Adrenal gland (tissue), 12 donors: Measurements from ENCODE around the gene TMEM273. TPM values are rescaled to one million over a fixed set of nuclear protein-coding genes. Genes with fewer than 3 reads are reported as not detected.

Experiments
- DNase-seq, 7 donors: peaks; one replicate each; pipeline ENCODE4 v3.0.0-alpha.2; 2019 to 2020
- H3K27ac ChIP-seq, 5 donors: fragments of 200-600 bp; sonication (generic) in 4 of 5; 1 replicate in 3 of 5; 2 replicates in 2 of 5; pipeline versions ENCODE4 v1.5.1 to v1.8.0; 2016 to 2020; ENCODE audit warnings: mild to moderate bottlenecking in 1 of 5
- H3K27me3 ChIP-seq: fragments of 200-600 bp; 2 replicates; pipeline ENCODE4 v1.8.0; 2021
- H3K36me3 ChIP-seq, 2 donors: fragments of 200-600 bp; replicated peaks in 1 of 2; 1 replicate in 1 of 2; 2 replicates in 1 of 2; pipeline versions ENCODE4 v1.5.1 to v1.8.0; 2018 to 2022
- H3K4me1 ChIP-seq, 2 donors: fragments of 200-600 bp; replicated peaks in 1 of 2; 1 replicate in 1 of 2; 2 replicates in 1 of 2; pipeline versions ENCODE4 v1.5.1 to v1.8.0; 2018 to 2021
- H3K4me3 ChIP-seq, 4 donors: fragments of 200-600 bp; sonication (generic) in 3 of 4; one replicate each; pipeline ENCODE4 v1.5.1; 2016 to 2018
- H3K9me3 ChIP-seq, 3 donors: fragments of 200-600 bp; sonication (generic) in 1 of 3; replicated peaks in 1 of 3; 1 replicate in 2 of 3; 2 replicates in 1 of 3; pipeline versions ENCODE4 v1.5.1 to v1.8.0; 2016 to 2021
- POLR2A ChIP-seq, 2 donors: fragments of 450-650 bp; IDR thresholded peaks; one replicate each; pipeline ENCODE4 v1.6.1; 2017; ENCODE audit warnings: antibody characterized with exemption in 2 of 2, mild to moderate bottlenecking in 2 of 2, moderate library complexity in 1 of 2
- WGBS, 4 donors: extraction: QIAGEN DNeasy Blood & Tissue Kit in 2 of 4; methylation state at CpG; one replicate each; pipeline versions ENCODE4 v1.1.5 to v1.1.7; 2013 to 2017; 5-methylcytosine and 5-hydroxymethylcytosine counted together
- intact Hi-C, 2 donors: fragments of 100-400 bp; cut with DNase I; formaldehyde crosslinking; loops; one replicate each; pipeline versions ENCODE4 v1.14.1 to v1.15.0; 2022 to 2023
- polyA plus RNA-seq, 3 donors: library from polyadenylated mRNA; stranded (reverse); fragments of 200-250 nt in 2 of 3; fragments of 350-450 nt in 1 of 3; fragmentation: Illumina TruSeq in 1 of 3; extraction: RNeasy Lipid Tissue Mini Kit (QIAGEN cat#74804) in 1 of 3; gene quantifications; one replicate each; pipeline ENCODE4 v1.2.3, GENCODE V29; 2013 to 2014
- total RNA-seq, 9 donors: library from RNA; depleted of rRNA in 4 of 9; stranded (reverse); fragments of >200 nt in 4 of 9; fragments of 120-200 nt in 1 of 9; fragmentation: NEBNext Ultra II Directional in 1 of 9; extraction: Animal tissue kit (Norgen Biotek cat#: 25700) in 1 of 9; gene quantifications; one replicate each; pipeline versions ENCODE4 v1.1.0 to v1.2.4, GENCODE V29; 2013 to 2023
- TF ChIP-seq, protein P1 (sequence below), 6 experiments: fragments of 450-650 bp in 4 of 6; fragments of 200-600 bp in 2 of 6; sonication (generic) in 1 of 6; IDR thresholded peaks; 1 replicate in 5 of 6; 2 replicates in 1 of 6; pipeline versions ENCODE4 v1.5.1 to v1.8.0; 2016 to 2021; ENCODE audit warnings: antibody characterized with exemption in 6 of 6, mild to moderate bottlenecking in 2 of 6, moderate library complexity in 1 of 6
- donor health status: healthy with polysubstance abuse.
- donor health status: Bipolar disorder and iron deficiency.
- donor health status: DM: yes; HTN: yes; CAD: no.
- donor health status: DM: no; HTN: no; CAD: no.
- donor health status: DM: no; HTN: no; CAD: no.
- donor health status: DM: yes; HTN: yes; CAD: no.

Gene TMEM273
- total and polyA plus RNA-seq, 12 donors, result 2.0 to 10.0 (median 5.8) TPM; not detected in 1

GRCh38 chr10:49134327-49134726, 53.9 kb downstream of the TMEM273 start:
- 75 to 85% (median 80%) methylated on average over 3 of the region's 3 CpGs for WGBS, 4 donors
- Histone ChIP-seq H3K27me3 (no peaks in the 10 kb centered on the region), H3K4me1 (peaks cover 2% of the 10 kb centered on the region in 2 donors), H3K4me3 (no peak overlapping the region), H3K27ac (no peak overlapping the region), H3K9me3 (no peaks in the 10 kb centered on the region), H3K36me3 (no peaks in the 10 kb centered on the region)
- TF ChIP-seq POLR2A (IDR thresholded peaks at IDR 0.05), result no peak
- TF ChIP-seq, protein P1, sequence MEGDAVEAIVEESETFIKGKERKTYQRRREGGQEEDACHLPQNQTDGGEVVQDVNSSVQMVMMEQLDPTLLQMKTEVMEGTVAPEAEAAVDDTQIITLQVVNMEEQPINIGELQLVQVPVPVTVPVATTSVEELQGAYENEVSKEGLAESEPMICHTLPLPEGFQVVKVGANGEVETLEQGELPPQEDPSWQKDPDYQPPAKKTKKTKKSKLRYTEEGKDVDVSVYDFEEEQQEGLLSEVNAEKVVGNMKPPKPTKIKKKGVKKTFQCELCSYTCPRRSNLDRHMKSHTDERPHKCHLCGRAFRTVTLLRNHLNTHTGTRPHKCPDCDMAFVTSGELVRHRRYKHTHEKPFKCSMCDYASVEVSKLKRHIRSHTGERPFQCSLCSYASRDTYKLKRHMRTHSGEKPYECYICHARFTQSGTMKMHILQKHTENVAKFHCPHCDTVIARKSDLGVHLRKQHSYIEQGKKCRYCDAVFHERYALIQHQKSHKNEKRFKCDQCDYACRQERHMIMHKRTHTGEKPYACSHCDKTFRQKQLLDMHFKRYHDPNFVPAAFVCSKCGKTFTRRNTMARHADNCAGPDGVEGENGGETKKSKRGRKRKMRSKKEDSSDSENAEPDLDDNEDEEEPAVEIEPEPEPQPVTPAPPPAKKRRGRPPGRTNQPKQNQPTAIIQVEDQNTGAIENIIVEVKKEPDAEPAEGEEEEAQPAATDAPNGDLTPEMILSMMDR (IDR thresholded peaks at IDR 0.05), result no peak
- intact Hi-C loops, result no loop called here
- no peak for DNase-seq

DNA sequence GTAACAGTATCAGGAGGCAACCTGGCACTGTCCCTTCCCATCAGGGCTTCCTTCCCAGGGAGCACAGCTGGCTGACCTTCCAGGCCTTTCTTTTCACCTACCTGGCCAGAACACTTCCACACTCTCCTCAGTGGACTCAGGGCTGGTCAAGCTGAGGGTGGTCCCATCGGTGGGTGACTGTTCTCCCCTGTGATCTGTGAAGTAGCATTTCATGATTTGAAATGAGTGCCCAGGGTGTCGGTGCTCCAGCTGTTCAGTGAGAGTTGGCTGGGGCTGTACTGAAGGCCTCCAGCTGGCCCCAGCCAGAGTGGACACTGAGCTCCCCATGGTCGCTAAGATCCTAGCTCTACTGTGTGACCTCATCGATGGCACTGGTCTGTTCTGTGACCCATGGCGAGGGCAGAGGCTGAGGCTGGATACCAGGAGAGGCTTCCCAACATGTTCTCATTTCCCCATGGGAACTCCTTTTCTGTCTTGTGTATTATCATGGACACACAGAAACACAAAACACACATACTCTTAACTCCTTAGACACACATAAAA, 54.4 kb downstream of the TMEM273 start, which contains the start of gene FAM170B:
Gene FAM170B (minus strand): TSS at position 316 of the 543 bp plus-strand sequence. CDS start 103 bp downstream, at position 213.
- Histone ChIP-seq H3K27ac (no peak within 1 kb of the TSS), H3K9me3 (no peaks in the 10 kb centered on the region), H3K4me3 (no peak within 1 kb of the TSS), H3K4me1 (no peaks in the 10 kb centered on the region), H3K27me3 (no peaks in the 10 kb centered on the region), H3K36me3 (no peaks in the 10 kb centered on the region)
- no peak for TF ChIP-seq POLR2A (IDR thresholded peaks at IDR 0.05)
- TF ChIP-seq, protein P1 (IDR thresholded peaks at IDR 0.05), result no peak
- no peak for DNase-seq
- intact Hi-C loops, result no loop called here
- 80 to 100% (median 88%) methylated on average over 4 to 5 of the region's 5 CpGs for WGBS, 4 donors

- DNase-seq, result no peak
- intact Hi-C loops, result no loop called here
- 74 to 100% (median 89%) methylated on average over 2 of the region's 2 CpGs for WGBS, 4 donors
- Histone ChIP-seq H3K4me3 (no peak overlapping the region), H3K36me3 (no peaks in the 10 kb centered on the region), H3K27me3 (no peaks in the 10 kb centered on the region), H3K4me1 (no peaks in the 10 kb centered on the region), H3K27ac (no peak overlapping the region), H3K9me3 (no peaks in the 10 kb centered on the region)
- TF ChIP-seq, protein P1 (IDR thresholded peaks at IDR 0.05), result no peak
- no peak for TF ChIP-seq POLR2A (IDR thresholded peaks at IDR 0.05)
Observed at GRCh38 chr10:49132362-49132737, 55.8 kb downstream of the TMEM273 start.

GRCh38 chr10:49131507-49132361, 56.5 kb downstream of the TMEM273 start:
- Histone ChIP-seq H3K36me3 (no peaks in the 10 kb centered on the region), H3K4me1 (no peaks in the 10 kb centered on the region), H3K27ac (no peak overlapping the region), H3K9me3 (no peaks in the 10 kb centered on the region), H3K4me3 (no peak overlapping the region), H3K27me3 (no peaks in the 10 kb centered on the region)
- WGBS, 4 donors, result 81 to 100% (median 91%) methylated on average over 3 to 37 of the region's 37 CpGs
- TF ChIP-seq, protein P1 (IDR thresholded peaks at IDR 0.05), result no peak
- no peak for TF ChIP-seq POLR2A (IDR thresholded peaks at IDR 0.05)
- intact Hi-C loops, result no loop called here
- no peak for DNase-seq
